Measurements from ENCODE around the gene COL4A1. TPM values are rescaled to one million over a fixed set of nuclear protein-coding genes. Genes with fewer than 3 reads are reported as not detected.

The COL4A1 gene
- total RNA-seq, 1 experiment from 2014 or later: 0.12 TPM

- Mint-ChIP-seq H3K27me3 (ENCODE audit: unreplicated experiment) (peaks cover 53% of the 10 kb centered on the region), H3K36me3 (ENCODE audit: insufficient read depth, unreplicated experiment) (no peaks in the 10 kb centered on the region), H3K9me3 (ENCODE audit: low read depth, unreplicated experiment) (no peaks in the 10 kb centered on the region), H3K27ac (ENCODE audit: unreplicated experiment) (no peak overlapping the region), H3K4me1 (ENCODE audit: low read depth, unreplicated experiment) (no peaks in the 10 kb centered on the region), H3K4me3 (ENCODE audit: low read depth, unreplicated experiment) (no peak overlapping the region)
- BruUV-seq (replicated peaks): no TSS peak
- intact Hi-C loops (cut with micrococcal nuclease; ENCODE audit: unreplicated experiment): no loop called here
- no peak for DNase-seq
- CTCF ChIA-PET: no interaction called here
- TF ChIP-seq CTCF (IDR thresholded peaks at IDR 0.05; ENCODE audit: unreplicated experiment): no peak
Observed at GRCh38 chr13:110197471-110197870, 109.5 kb downstream of the COL4A1 start.

DNA sequence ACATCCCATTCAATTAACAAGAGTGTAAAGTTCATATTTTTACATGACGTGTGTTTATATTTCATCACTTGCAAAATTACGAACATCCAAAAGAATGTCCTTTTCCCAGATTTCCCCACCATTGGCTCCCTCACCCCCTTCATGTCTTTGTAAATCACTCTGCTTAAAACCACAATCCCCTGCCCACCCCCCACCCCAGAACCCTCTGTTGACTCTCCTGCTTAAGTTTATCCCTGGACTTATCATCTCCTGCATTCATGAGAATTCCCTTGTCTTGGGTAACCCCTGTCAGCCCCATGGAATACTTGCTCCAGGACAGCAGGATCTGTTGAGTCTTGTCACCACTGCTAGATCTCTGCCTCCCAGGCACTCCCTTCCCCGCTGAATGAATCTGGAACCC is 109.9 kb downstream of the COL4A1 start:
- Mint-ChIP-seq H3K4me1 (ENCODE audit: low read depth, unreplicated experiment) (no peaks in the 10 kb centered on the region), H3K4me3 (ENCODE audit: low read depth, unreplicated experiment) (no peak overlapping the region), H3K27ac (ENCODE audit: unreplicated experiment) (no peak overlapping the region), H3K36me3 (ENCODE audit: insufficient read depth, unreplicated experiment) (no peaks in the 10 kb centered on the region), H3K9me3 (ENCODE audit: low read depth, unreplicated experiment) (no peaks in the 10 kb centered on the region), H3K27me3 (ENCODE audit: unreplicated experiment) (peaks cover 53% of the 10 kb centered on the region)
- BruUV-seq (replicated peaks): no TSS peak
- intact Hi-C loops (cut with micrococcal nuclease; ENCODE audit: unreplicated experiment): no loop called here
- DNase-seq: no peak
- no peak for TF ChIP-seq CTCF (IDR thresholded peaks at IDR 0.05; ENCODE audit: unreplicated experiment)
- CTCF ChIA-PET: no interaction called here

DNA sequence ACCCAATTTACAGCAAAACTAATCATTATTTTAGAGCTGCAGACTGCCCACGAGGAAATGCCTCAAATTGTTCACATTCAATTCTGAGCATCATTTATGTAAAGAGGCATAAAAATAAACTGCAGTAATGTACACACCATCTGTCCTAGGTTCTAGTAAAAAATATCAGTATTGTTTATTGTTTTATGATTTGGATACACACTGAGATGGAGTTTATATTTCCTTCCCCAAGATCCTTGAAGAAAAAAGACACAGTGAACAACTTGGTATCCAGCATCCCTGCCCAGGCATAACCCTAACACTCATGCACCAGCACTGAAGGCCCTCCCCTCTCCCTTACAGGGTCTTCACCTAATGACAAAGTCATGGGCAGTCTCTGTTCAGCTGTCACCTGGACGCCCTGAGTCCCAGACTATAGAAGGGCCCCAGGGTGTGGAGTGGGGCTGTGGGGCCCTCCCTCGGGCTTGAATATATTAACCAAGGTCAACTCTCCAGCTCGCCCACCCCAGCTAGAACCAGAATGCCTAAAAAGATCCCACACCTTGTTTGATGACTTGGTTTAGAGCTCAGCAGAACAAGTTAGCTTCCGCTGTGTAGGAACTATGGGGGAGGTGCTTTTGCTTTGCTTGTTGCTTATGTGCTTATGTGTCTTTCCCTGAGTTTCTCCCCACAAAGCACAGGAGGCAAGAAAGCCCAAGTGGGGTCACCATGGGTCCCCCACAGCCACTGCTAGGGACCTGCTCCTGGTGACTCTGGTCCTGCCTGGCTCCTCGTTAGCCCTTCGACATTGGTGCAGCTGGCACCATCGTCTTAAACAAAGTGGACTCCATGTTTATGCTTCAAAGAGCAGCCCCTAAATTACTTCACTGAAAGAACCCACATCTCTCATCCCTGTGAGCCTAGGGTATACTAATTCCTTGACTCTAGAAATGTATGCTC is 111.1 kb downstream of the COL4A1 start:
- no peaks in the 10 kb centered on the region for H3K36me3 Mint-ChIP-seq (ENCODE audit: insufficient read depth, unreplicated experiment)
- no TSS peak for BruUV-seq (replicated peaks)
- no peak for TF ChIP-seq CTCF (IDR thresholded peaks at IDR 0.05; ENCODE audit: unreplicated experiment)
- no peaks in the 10 kb centered on the region for H3K9me3 Mint-ChIP-seq (ENCODE audit: low read depth, unreplicated experiment)
- H3K27ac Mint-ChIP-seq (ENCODE audit: unreplicated experiment): no peak overlapping the region
- peaks cover 53% of the 10 kb centered on the region for H3K27me3 Mint-ChIP-seq (ENCODE audit: unreplicated experiment)
- H3K4me3 Mint-ChIP-seq (ENCODE audit: low read depth, unreplicated experiment): no peak overlapping the region
- DNase-seq: no peak
- CTCF ChIA-PET: no interaction called here
- intact Hi-C loops (cut with micrococcal nuclease; ENCODE audit: unreplicated experiment): no loop called here
- H3K4me1 Mint-ChIP-seq (ENCODE audit: low read depth, unreplicated experiment): no peaks in the 10 kb centered on the region

GRCh38 chr13:110194451-110194850 is 112.5 kb downstream of the COL4A1 start:
- CTCF ChIA-PET: no interaction called here
- H3K4me3 Mint-ChIP-seq (ENCODE audit: low read depth, unreplicated experiment): no peak overlapping the region
- H3K4me1 Mint-ChIP-seq (ENCODE audit: low read depth, unreplicated experiment): no peaks in the 10 kb centered on the region
- BruUV-seq (replicated peaks): no TSS peak
- no peaks in the 10 kb centered on the region for H3K9me3 Mint-ChIP-seq (ENCODE audit: low read depth, unreplicated experiment)
- intact Hi-C loops (cut with micrococcal nuclease; ENCODE audit: unreplicated experiment): no loop called here
- peaks cover 44% of the 10 kb centered on the region for H3K27me3 Mint-ChIP-seq (ENCODE audit: unreplicated experiment)
- no peak for TF ChIP-seq CTCF (IDR thresholded peaks at IDR 0.05; ENCODE audit: unreplicated experiment)
- no peaks in the 10 kb centered on the region for H3K36me3 Mint-ChIP-seq (ENCODE audit: insufficient read depth, unreplicated experiment)
- no peak overlapping the region for H3K27ac Mint-ChIP-seq (ENCODE audit: unreplicated experiment)
- DNase-seq: no peak

Measured in Calu3 (cell line).